DND-41 (cell line): ENCODE results near the gene CDCA7L.

Source experiments
- CTCF ChIP-seq: IDR thresholded peaks from 2 replicates; pipeline ENCODE4 v1.5.1; 2012; ENCODE audit warnings: borderline replicate concordance, low read length, moderate library complexity, mild to moderate bottlenecking; ENCODE audit not compliant: poor library complexity, severe bottlenecking; ENCODE audit errors: extremely low read depth
- EZH2 ChIP-seq: IDR thresholded peaks from 3 replicates; pipeline ENCODE4 v1.6.1; 2012; ENCODE audit warnings: borderline replicate concordance, low read depth, mild to moderate bottlenecking, moderate library complexity, low read length, inconsistent platforms; ENCODE audit not compliant: severe bottlenecking

GRCh38 chr7:21981524-21981923, 35.8 kb upstream of the CDCA7L start:
- TF ChIP-seq CTCF (no peak), EZH2 (no peak)
